ENCODE data around the gene FMNL1.

Gene FMNL1

GRCh38 chr17:45223539-45224528 lies 2.1 kb downstream of the FMNL1 start:
- DNase-seq, result no peak

GRCh38 chr17:45224671-45225050 lies 3.0 kb downstream of the FMNL1 start:
- DNase-seq, result no peak

- no peak for DNase-seq
Measured at GRCh38 chr17:45225051-45225700, 3.5 kb downstream of the FMNL1 start.

- DNase-seq, result no peak
Measured at GRCh38 chr17:45225964-45226530, 4.4 kb downstream of the FMNL1 start.

GRCh38 chr17:45226576-45226975 lies 4.9 kb downstream of the FMNL1 start:
- DNase-seq, result no peak

GRCh38 chr17:45227101-45227925 lies 5.6 kb downstream of the FMNL1 start:
- DNase-seq, result no peak

- DNase-seq, result no peak
Measured at GRCh38 chr17:45227926-45228762, 6.5 kb downstream of the FMNL1 start.

- peak; percentile 92 for DNase-seq
Measured at GRCh38 chr17:45228763-45229539, 7.3 kb downstream of the FMNL1 start.

GRCh38 chr17:45229681-45230409 lies 8.2 kb downstream of the FMNL1 start:
- no peak for DNase-seq

- DNase-seq, result no peak
Measured at GRCh38 chr17:45230410-45230786, 8.7 kb downstream of the FMNL1 start.

- DNase-seq, result peak; percentile 44
Measured at GRCh38 chr17:45230787-45231480, 9.2 kb downstream of the FMNL1 start.

GRCh38 chr17:45231481-45232116 lies 9.9 kb downstream of the FMNL1 start:
- no peak for DNase-seq

GRCh38 chr17:45232514-45233422 lies 11.1 kb downstream of the FMNL1 start:
- no peak for DNase-seq

- DNase-seq, result no peak
Measured at GRCh38 chr17:45233423-45233924, 11.8 kb downstream of the FMNL1 start.

- no peak for DNase-seq
Measured at GRCh38 chr17:45234641-45235415, 13.1 kb downstream of the FMNL1 start.

- peak; percentile 56 for DNase-seq
Measured at GRCh38 chr17:45235416-45236281, 14.0 kb downstream of the FMNL1 start.

All from HCEC 1CT (cell line).